H1 (cell line): ENCODE results near the gene PLEKHN1. TPM values are rescaled to one million over a fixed set of nuclear protein-coding genes. Genes with fewer than 3 reads are reported as not detected.

Source experiments
- CHD7 ChIP-seq: fragments of 300-600 bp; sonication (generic); IDR thresholded peaks from 2 replicates; pipeline ENCODE4 v1.7.1; 2012; ENCODE audit warnings: low read length, moderate library complexity, mild to moderate bottlenecking, inconsistent platforms; ENCODE audit not compliant: insufficient replicate concordance
- EGR1 ChIP-seq: IDR thresholded peaks from 2 replicates; pipeline ENCODE4 v1.6.1; 2011; ENCODE audit warnings: low read depth, low read length, borderline replicate concordance
- KDM5A ChIP-seq: fragments of 200-600 bp; IDR thresholded peaks from 2 replicates; pipeline ENCODE4 v1.7.1; 2012; ENCODE audit warnings: mild to moderate bottlenecking, low read length, inconsistent platforms, mixed read lengths
- SP2 ChIP-seq: IDR thresholded peaks from 2 replicates; pipeline ENCODE4 v1.6.1; 2012; ENCODE audit warnings: mild to moderate bottlenecking, low read length, inconsistent platforms
- YY1 ChIP-seq: IDR thresholded peaks from 2 replicates; pipeline ENCODE4 v1.6.1; 2011; ENCODE audit warnings: low read depth, mild to moderate bottlenecking, low read length
- polyA plus RNA-seq, 7 experiments: library from polyadenylated mRNA; depleted of rRNA in 3 of 7; stranded (reverse) in 5 of 7; unstranded in 2 of 7; fragments of >200 nt in 5 of 7; fragments of 200-250 nt in 2 of 7; gene quantifications; 1 replicate in 5 of 7; 2 replicates in 1 of 7; 4 replicates in 1 of 7; pipeline versions ENCODE4 v1.2.1 to v1.2.3, GENCODE V29; 2011 to 2013; ENCODE audit warnings: missing spikeins in 2 of 7, mixed read lengths in 2 of 7
- total RNA-seq: library from RNA; stranded (reverse); fragmentation: NEBNext Ultra II Directional; extraction: Animal tissue kit (Norgen Biotek cat#: 25700); gene quantifications from 2 replicates; pipeline ENCODE4 v1.2.1, GENCODE V29; 2021

Gene PLEKHN1
- total and polyA plus RNA-seq, 2 of the 8 experiments (the other 6 are each of a cell fraction or from before 2014, with no cell fraction given) = 0.39 to 1.5 TPM

DNA sequence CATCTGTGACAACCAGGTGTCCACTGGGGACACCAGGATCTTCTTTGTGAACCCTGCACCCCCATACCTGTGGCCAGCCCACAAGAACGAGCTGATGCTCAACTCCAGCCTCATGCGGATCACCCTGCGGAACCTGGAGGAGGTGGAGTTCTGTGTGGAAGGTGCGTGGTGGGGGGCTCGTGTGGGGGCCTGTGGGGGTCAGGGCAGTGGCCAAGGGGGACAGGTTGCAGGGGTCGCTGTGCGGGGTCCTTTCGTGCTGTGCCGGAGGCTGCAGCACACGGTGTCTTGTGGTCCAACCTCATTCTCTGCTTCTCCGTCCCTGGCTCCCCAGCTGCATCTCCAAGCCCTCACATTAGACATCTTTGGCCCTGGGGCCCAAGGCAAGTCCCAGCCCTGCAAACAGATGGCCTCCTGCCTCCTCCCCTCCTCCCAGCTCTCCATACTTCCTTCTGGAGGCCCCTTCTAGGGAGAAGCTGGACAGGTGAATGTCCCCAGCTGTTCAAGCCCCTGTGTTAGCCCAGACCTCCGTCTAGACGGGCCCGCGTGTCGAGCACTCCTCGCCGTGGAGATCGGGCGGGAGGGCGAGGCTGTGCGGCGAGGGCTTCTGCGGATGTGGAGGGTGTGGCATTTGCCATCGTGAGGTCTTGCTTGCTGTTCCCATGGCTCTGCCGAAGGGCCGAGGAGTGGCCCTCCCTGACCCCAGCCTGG, 56.2 kb downstream of the PLEKHN1 start (continued):
- no peak for TF ChIP-seq CHD7
- no peak for TF ChIP-seq EGR1
- no peak for TF ChIP-seq KDM5A
- TF ChIP-seq YY1 = no peak
- no peak for TF ChIP-seq SP2
